Measurements from ENCODE around the gene RRAGB. TPM values are rescaled to one million over a fixed set of nuclear protein-coding genes. Genes with fewer than 3 reads are reported as not detected.

The RRAGB gene
- total and polyA plus RNA-seq, 2 donors (not counting 1 experiment from before 2014, with no cell fraction given), result 21.3 to 31.4 TPM

- POLR2A ChIA-PET, result no interaction called here
- Histone ChIP-seq H3K4me3 (ENCODE audit: control extremely low read depth in 1 of 5, extremely low read depth in 1 of 5, insufficient read depth in 1 of 5, low read depth in 2 of 5, low read length in 4 of 5) (no peak overlapping the region), H3K36me3 (replicated peaks in 1 of 2; ENCODE audit: control extremely low read depth in 1 of 2, control insufficient read depth in 1 of 2, extremely low read depth in 1 of 2, insufficient read depth in 2 of 2, low read length in 1 of 2) (peaks cover 0 to 42% of the 10 kb centered on the region in 2 experiments), H3K27me3 (replicated peaks in 1 of 4; ENCODE audit: control extremely low read depth in 1 of 4, control insufficient read depth in 3 of 4, insufficient read depth in 4 of 4, low read length in 3 of 4) (no peaks in the 10 kb centered on the region), H3K4me1 (ENCODE audit: control insufficient read depth in 2 of 2, insufficient read depth in 2 of 2, low read length in 2 of 2) (no peaks in the 10 kb centered on the region), H3K4me2 (replicated peaks; ENCODE audit: low read depth, low read length, poor library complexity, severe bottlenecking) (no peak overlapping the region), H2AFZ (ENCODE audit: insufficient read depth, low read depth, low read length, poor library complexity, severe bottlenecking) (no peak overlapping the region), H3K9me3 (ENCODE audit: control extremely low read depth in 1 of 3, control insufficient read depth in 2 of 3, insufficient read depth in 1 of 3, low read length in 2 of 3) (no peaks in the 10 kb centered on the region), H3K79me2 (ENCODE audit: control insufficient read depth, insufficient read depth, low read length) (peaks cover 2% of the 10 kb centered on the region), H4K20me1 (ENCODE audit: control insufficient read depth, insufficient read depth, low read length, poor library complexity, severe bottlenecking) (peaks cover 7% of the 10 kb centered on the region), H3K27ac (ENCODE audit: low read length in 2 of 2) (no peak overlapping the region), H3K9ac (ENCODE audit: low read length) (no peak overlapping the region)
- H3K27ac Mint-ChIP-seq, result no peak overlapping the region
- peaks cover 2% of the 10 kb centered on the region for H3K4me1 Mint-ChIP-seq
- DNase-seq, result no peak
- ATAC-seq (ENCODE audit: low read depth), result no peak
- TF ChIP-seq EZH2 (IDR thresholded peaks at IDR 0.05; ENCODE audit: borderline replicate concordance, insufficient read depth, low read depth, low read length, poor library complexity, severe bottlenecking) (no peak), CTCF (IDR thresholded peaks at IDR 0.05) (no peak)
- intact Hi-C loops (cut with micrococcal nuclease), result no loop called here
- WGBS (ENCODE audit: insufficient coverage), result no CpG with 5 or more reads among the region's 2 CpGs
- no peak overlapping the region for H3K4me3 Mint-ChIP-seq
- H3K27me3 Mint-ChIP-seq, result no peaks in the 10 kb centered on the region
- H3K9me3 Mint-ChIP-seq (ENCODE audit: insufficient read depth), result peaks cover 9% of the 10 kb centered on the region
- CTCF ChIA-PET, result no interaction called here
These were observed 14.3 kb downstream of the RRAGB start for GRCh38 chrX:55731826-55732225.

GRCh38 chrX:55738969-55739368 is 21.4 kb downstream of the RRAGB start:
- DNase-seq (no peak), ATAC-seq (ENCODE audit: low read depth) (no peak)
- Histone ChIP-seq H3K9me3 (ENCODE audit: control extremely low read depth in 1 of 3, control insufficient read depth in 2 of 3, insufficient read depth in 1 of 3, low read length in 2 of 3) (no peaks in the 10 kb centered on the region), H4K20me1 (ENCODE audit: control insufficient read depth, insufficient read depth, low read length, poor library complexity, severe bottlenecking) (no peaks in the 10 kb centered on the region), H3K36me3 (replicated peaks in 1 of 2; ENCODE audit: control extremely low read depth in 1 of 2, control insufficient read depth in 1 of 2, extremely low read depth in 1 of 2, insufficient read depth in 2 of 2, low read length in 1 of 2) (peaks cover 0 to 49% of the 10 kb centered on the region in 2 experiments), H3K4me1 (ENCODE audit: control insufficient read depth in 2 of 2, insufficient read depth in 2 of 2, low read length in 2 of 2) (no peaks in the 10 kb centered on the region), H3K27me3 (replicated peaks in 1 of 4; ENCODE audit: control extremely low read depth in 1 of 4, control insufficient read depth in 3 of 4, insufficient read depth in 4 of 4, low read length in 3 of 4) (no peaks in the 10 kb centered on the region), H3K4me3 (ENCODE audit: control extremely low read depth in 1 of 5, extremely low read depth in 1 of 5, insufficient read depth in 1 of 5, low read depth in 2 of 5, low read length in 4 of 5) (no peak overlapping the region), H3K27ac (ENCODE audit: low read length in 2 of 2) (no peak overlapping the region), H2AFZ (ENCODE audit: insufficient read depth, low read depth, low read length, poor library complexity, severe bottlenecking) (no peak overlapping the region), H3K4me2 (replicated peaks; ENCODE audit: low read depth, low read length, poor library complexity, severe bottlenecking) (no peak overlapping the region), H3K9ac (ENCODE audit: low read length) (no peak overlapping the region), H3K79me2 (ENCODE audit: control insufficient read depth, insufficient read depth, low read length) (no peaks in the 10 kb centered on the region)
- Mint-ChIP-seq H3K4me1 (no peaks in the 10 kb centered on the region), H3K9me3 (ENCODE audit: insufficient read depth) (peaks cover 4% of the 10 kb centered on the region), H3K27me3 (no peaks in the 10 kb centered on the region), H3K27ac (no peak overlapping the region), H3K4me3 (no peak overlapping the region)
- TF ChIP-seq CTCF (IDR thresholded peaks at IDR 0.05) (no peak), EZH2 (IDR thresholded peaks at IDR 0.05; ENCODE audit: borderline replicate concordance, insufficient read depth, low read depth, low read length, poor library complexity, severe bottlenecking) (no peak)
- WGBS (ENCODE audit: insufficient coverage), result 96% methylated on average over 2 of the region's 4 CpGs
- CTCF ChIA-PET, result interaction anchor here (0.6 kb wide), 1 partner anchor 1459 kb away, joined by 6 read pairs; no protein-coding TSS in a partner anchor
- POLR2A ChIA-PET, result no interaction called here
- intact Hi-C loops (cut with micrococcal nuclease), result no loop called here
